Raji (cell line): ENCODE results near the gene KRTAP10-1.
"Not testable (repeated sequence)": the region's sequence is repeated elsewhere in the genome, so short reads cannot be mapped to it uniquely, and the experiment has no call there.

ENCODE experiments used
- POLR2A ChIP-seq: IDR thresholded peaks from 2 replicates; pipeline ENCODE4 v1.6.1; 2011; ENCODE audit warnings: low read depth, low read length, control low read depth; ENCODE audit not compliant: insufficient read depth

The KRTAP10-1 gene

GRCh38 chr21:44573630-44574456, 33.8 kb upstream of the KRTAP10-1 start, which contains the start of gene KRTAP10-4:
TSS of gene KRTAP10-4 (plus strand) at chr21:44573729. CDS start at chr21:44573759, 30 bp downstream.
- TF ChIP-seq POLR2A: not testable (repeated sequence)

GRCh38 chr21:44572959-44573583, 33.1 kb upstream of the KRTAP10-1 start:
- no peak for TF ChIP-seq POLR2A

DNA sequence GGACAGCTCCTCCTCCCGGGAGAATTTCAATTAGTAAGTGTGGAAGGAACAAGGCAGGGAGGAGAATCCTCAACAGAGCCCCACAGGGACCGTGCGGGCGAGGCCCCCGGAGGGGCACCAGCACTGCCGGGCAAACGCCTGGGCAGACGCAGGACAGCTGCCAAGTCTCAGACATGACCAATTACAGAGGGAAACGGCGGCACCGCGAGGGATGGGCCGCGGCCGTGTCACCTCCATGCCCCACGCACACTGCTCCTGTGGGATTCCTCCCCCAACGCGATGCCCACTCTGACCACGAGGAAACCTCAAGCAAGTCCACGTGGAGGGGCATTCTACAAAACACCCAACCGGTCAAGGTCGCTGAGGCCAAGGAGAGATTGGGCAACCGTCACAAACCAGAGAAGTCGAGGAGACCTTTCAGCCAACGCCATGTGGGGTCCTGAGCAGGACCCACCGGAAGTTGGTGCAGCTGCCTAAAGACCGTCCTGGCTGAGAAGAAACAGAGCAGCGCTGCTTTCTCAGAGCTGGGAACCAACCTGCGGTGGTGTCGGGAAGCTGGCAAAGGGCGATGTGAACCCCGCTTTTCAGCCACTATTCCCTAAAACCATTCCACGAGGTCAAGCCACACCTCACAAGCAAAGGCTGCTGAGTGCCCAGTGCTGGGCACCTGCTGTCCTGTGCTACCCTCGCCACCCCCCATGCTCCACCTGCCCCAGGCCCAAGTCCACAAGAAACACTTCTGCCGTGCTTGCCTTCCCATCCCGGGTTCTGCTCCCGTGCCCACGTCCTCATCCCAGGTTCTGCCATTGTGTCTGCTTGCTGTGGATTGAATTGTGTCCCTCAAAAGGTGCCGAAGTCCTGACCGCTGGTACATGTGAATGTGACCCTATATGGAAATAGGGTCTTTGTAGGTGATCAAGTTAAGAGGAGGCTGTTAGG, 32.1 kb upstream of the KRTAP10-1 start:
- no peak for TF ChIP-seq POLR2A

DNA sequence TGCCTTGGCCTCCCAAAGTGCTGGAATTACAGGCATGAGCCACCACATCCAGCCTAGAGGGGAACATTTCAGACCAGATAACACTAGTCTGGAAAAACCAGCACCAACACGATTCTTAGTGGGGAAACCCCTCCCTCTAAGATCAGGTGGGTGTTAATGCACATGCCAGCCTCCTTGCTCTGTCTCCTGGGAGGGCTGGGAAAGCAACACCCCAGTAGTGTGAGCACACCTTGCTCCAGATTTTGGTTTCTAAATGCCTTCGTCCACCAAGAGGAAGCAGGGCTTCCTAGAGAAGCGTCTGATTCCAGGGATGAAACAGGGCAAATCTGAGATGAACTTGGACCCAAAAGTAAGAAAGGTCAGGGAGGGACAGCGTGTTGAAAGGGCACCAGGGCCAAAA, 31.3 kb upstream of the KRTAP10-1 start:
- TF ChIP-seq POLR2A: no peak

- no peak for TF ChIP-seq POLR2A
Observed at GRCh38 chr21:44569861-44570517, 30.0 kb upstream of the KRTAP10-1 start.

GRCh38 chr21:44568667-44569556, 28.9 kb upstream of the KRTAP10-1 start:
- TF ChIP-seq POLR2A: no peak

GRCh38 chr21:44568261-44568660, 28.3 kb upstream of the KRTAP10-1 start:
- no peak for TF ChIP-seq POLR2A

DNA sequence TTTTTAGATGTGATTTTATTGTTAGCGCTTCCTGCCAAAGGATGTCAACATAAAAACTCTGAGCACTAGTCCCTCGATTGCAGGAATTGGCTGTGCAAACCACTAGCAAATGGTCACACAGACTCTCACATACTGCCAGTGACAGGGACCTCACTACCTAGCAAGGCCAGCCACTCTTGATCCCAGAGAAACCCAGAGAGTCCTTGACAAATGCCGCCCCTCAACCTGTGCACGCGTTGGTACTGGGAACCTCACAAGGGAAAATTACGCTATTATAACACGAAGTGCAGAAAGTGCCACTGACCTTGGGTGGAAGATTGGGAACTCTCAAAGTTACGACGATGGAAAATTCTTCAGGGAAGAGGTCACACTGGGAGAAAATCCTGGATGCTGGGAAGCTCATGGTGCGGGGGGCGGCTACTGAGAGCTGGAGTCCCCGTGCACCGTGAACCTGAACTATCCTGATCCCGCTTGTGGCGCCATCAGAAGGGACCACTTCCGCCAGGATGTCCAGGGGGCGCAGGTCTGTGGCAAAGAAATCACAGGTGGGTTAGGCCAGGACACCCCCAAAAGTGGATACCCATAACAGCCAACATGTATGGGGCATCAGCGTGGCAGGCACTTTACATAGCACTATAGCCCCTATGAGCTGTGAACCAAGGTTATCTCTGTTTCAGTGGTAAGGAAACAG, 27.6 kb upstream of the KRTAP10-1 start:
- no peak for TF ChIP-seq POLR2A

GRCh38 chr21:44566403-44566802, 26.4 kb upstream of the KRTAP10-1 start:
- no peak for TF ChIP-seq POLR2A

DNA sequence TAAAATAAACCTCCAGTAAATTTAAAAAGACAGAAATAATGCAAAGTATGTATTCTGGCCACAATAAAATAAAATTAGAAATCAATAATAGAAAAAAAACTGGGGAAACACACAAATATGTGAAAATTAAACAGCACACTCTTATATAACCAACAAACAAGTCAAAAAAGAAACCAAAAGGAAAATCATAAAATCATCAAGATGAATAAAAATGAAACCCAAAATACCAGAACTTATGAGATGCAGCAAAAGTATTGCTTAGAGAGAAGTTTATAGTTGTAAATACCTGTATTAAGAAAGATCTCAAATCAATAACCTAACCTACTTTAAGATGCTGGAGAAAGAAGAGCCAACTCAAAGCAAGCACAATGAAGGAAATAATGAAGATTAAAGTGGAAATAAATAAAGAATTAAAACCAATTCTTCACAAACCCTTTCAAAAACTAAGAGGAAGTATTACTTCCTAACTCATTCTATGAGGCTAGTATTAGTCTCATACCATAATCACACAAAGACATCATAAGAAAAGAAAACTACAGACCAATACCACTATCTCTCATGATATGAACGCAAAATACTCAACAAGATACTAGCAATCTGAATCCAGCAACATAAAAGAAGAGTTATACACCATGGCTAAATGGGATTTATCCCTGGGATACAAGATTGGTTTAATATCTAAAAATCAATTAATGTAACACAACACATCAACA, 25.0 kb upstream of the KRTAP10-1 start:
- no peak for TF ChIP-seq POLR2A

- TF ChIP-seq POLR2A: no peak
Observed at GRCh38 chr21:44564099-44564498, 24.1 kb upstream of the KRTAP10-1 start.

GRCh38 chr21:44558695-44559094, 18.7 kb upstream of the KRTAP10-1 start, which contains the start of gene KRTAP10-3:
TSS of gene KRTAP10-3 (minus strand) at chr21:44558795. CDS start at chr21:44558715, 80 bp downstream.
- TF ChIP-seq POLR2A: no peak
